ENCODE results near the gene CYP2W1.

The CYP2W1 gene

GRCh38 chr7:1017586-1018333 lies 34.8 kb downstream of the CYP2W1 start:
- DNase-seq: no peak

- no peak for DNase-seq
These were observed 35.3 kb downstream of the CYP2W1 start for GRCh38 chr7:1018334-1018695.

- no peak for DNase-seq
These were observed 36.3 kb downstream of the CYP2W1 start for GRCh38 chr7:1019255-1019785.

GRCh38 chr7:1019789-1020610 lies 37.0 kb downstream of the CYP2W1 start:
- DNase-seq: no peak

- DNase-seq: no peak
These were observed 37.9 kb downstream of the CYP2W1 start for GRCh38 chr7:1020849-1021251.

GRCh38 chr7:1021366-1021765 lies 38.4 kb downstream of the CYP2W1 start:
- DNase-seq: no peak

GRCh38 chr7:1021931-1022330 lies 39.0 kb downstream of the CYP2W1 start:
- DNase-seq: no peak

GRCh38 chr7:1022356-1022755 lies 39.4 kb downstream of the CYP2W1 start:
- no peak for DNase-seq

- no peak for DNase-seq
These were observed 40.0 kb downstream of the CYP2W1 start for GRCh38 chr7:1022801-1023465.

GRCh38 chr7:1024331-1024841 lies 41.4 kb downstream of the CYP2W1 start:
- no peak for DNase-seq

- no peak for DNase-seq
These were observed 42.1 kb downstream of the CYP2W1 start for GRCh38 chr7:1024876-1025742.

- DNase-seq: no peak
These were observed 43.0 kb downstream of the CYP2W1 start for GRCh38 chr7:1025743-1026581.

- no peak for DNase-seq
These were observed 43.8 kb downstream of the CYP2W1 start for GRCh38 chr7:1026721-1027161.

- DNase-seq: peak; percentile 84
These were observed 44.5 kb downstream of the CYP2W1 start for GRCh38 chr7:1027242-1028043.

- peak; percentile 85 for DNase-seq
These were observed 45.2 kb downstream of the CYP2W1 start for GRCh38 chr7:1028044-1028770.

- peak; percentile 55 for DNase-seq
These were observed 46.0 kb downstream of the CYP2W1 start for GRCh38 chr7:1028775-1029636.

- DNase-seq: no peak
These were observed 46.9 kb downstream of the CYP2W1 start for GRCh38 chr7:1029637-1030443.

Data from retina (tissue), 1 donor.